Mammary microvascular endothelial cell (primary cell): ENCODE results near the gene FARSB. TPM values are rescaled to one million over a fixed set of nuclear protein-coding genes. Genes with fewer than 3 reads are reported as not detected.

ENCODE experiments used
- total RNA-seq: library from RNA; depleted of rRNA; stranded (reverse); fragments of >200 nt; gene quantifications from 2 replicates; pipeline ENCODE4 v1.2.3, GENCODE V29; 2015

Gene FARSB
- 26.9 and 30.2 TPM in 2 replicates for total RNA-seq

DNA sequence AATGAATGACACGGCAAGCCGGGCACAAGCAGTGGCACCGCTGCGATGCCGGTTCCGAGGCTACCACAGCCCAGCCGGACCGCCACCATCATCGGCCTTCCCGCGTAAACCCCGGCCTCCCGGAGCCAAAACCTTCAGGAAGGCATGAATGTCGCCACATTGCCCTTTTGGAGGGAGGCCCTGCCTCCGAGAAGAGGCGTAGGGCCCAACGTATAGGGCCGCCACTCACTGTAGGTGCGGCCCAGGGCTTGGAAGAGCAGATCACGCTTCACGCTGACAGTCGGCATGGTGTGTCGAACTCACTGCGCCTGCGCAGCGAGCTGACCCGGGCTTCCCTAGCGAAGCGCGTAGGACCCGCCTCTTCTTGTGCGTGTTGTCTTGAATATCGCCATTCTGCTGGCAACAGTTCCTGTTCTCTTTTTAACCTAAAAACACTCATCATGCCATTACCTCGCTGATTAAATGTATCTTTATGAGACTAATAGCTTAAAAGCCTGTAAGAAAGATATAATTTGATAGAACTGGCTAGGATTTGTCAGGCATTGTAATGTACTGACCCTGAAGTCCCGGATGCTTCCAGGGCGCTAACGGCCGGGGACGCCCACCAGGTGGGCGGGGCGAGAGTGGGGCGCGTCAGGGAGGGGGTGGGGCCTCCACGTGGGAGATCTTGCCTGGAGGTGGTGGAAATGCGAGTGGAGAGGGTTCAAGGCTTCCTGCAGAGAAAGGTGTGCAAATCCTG is at the start of gene FARSB:
TSS of gene FARSB (minus strand) at position 306 of the 739 bp plus-strand sequence. CDS start at position 287, 19 bp downstream.

DNA sequence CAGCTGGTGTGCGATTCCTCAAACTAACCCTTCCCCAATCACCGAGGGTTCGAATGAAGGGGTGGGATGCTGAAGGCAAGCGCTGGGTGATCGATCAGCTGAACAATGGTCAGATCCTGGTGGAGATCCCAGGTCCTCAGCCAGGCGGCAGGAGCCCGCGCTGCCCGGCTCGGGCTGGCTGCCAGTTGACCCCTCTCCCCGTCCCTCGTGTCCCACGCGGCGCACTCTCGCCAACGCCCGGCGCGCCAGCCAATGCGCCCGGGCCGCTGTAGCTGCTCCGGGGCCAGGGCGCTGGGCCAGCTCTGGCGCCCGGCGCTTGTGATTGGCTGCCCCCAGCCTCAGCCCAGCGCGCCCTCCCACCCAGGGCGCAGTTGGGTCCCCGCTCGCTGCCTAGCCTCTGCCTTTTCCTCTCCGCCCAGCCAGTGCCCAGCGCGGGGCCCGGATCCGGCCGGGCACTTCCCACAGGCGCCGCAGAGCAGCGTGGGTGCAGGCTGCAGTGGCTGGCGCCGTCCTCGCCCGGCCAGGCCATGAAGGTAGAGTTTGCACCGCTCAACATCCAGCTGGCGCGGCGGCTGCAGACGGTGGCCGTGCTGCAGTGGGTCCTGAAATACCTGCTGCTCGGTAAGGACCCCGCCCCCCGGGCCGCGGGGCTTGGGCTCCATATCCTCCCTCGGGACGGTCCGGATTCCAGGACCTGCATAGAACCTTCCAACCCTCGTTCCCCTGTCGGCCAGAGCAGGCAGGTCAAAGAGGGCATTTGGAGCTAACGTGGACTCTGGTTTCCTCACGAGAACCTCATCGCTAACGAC is 15.6 kb upstream of the FARSB start, which contains the start of gene MOGAT1:
TSS of gene MOGAT1 (plus strand) at position 400 of the 809 bp plus-strand sequence. CDS start at position 528, 128 bp downstream.

Other genes with a start within 250 kb of the FARSB start
- not detected in 2 replicates for gene SGPP2, start 231.5 kb downstream of the FARSB start, total RNA-seq
- gene MOGAT1, start 15.6 kb upstream of the FARSB start, total RNA-seq = not detected in 2 replicates
- gene ACSL3, start 204.9 kb upstream of the FARSB start, total RNA-seq = 93.1 and 95.2 TPM in 2 replicates